Uterus (tissue), 4 donors: ENCODE data around the gene RRP1B. TPM values are rescaled to one million over a fixed set of nuclear protein-coding genes. Genes with fewer than 3 reads are reported as not detected.

ENCODE experiments used
- DNase-seq, 2 donors: peaks; one replicate each; pipeline ENCODE4 v3.0.0-alpha.2; 2019 to 2020
- H3K27ac ChIP-seq, 2 donors: fragments of 200-600 bp; sonication (generic); 1 replicate in 1 of 2; 2 replicates in 1 of 2; pipeline ENCODE4 v1.5.1; 2016 to 2018
- H3K27me3 ChIP-seq, 2 donors: fragments of 200-600 bp; sonication (generic); one replicate each; pipeline ENCODE4 v1.5.1; 2018 to 2019; ENCODE audit warnings: control low read depth in 1 of 2
- H3K36me3 ChIP-seq, 2 donors: fragments of 200-600 bp; sonication (generic); one replicate each; pipeline ENCODE4 v1.5.1; 2019; ENCODE audit warnings: control low read depth in 1 of 2
- H3K4me1 ChIP-seq, 2 donors: fragments of 200-600 bp; sonication (generic); one replicate each; pipeline ENCODE4 v1.5.1; 2018 to 2019; ENCODE audit warnings: control low read depth in 1 of 2
- H3K4me3 ChIP-seq, 2 donors: fragments of 200-600 bp; sonication (generic); 1 replicate in 1 of 2; 2 replicates in 1 of 2; pipeline ENCODE4 v1.5.1; 2018 to 2019; ENCODE audit warnings: mild to moderate bottlenecking in 1 of 2
- H3K9me3 ChIP-seq, 2 donors: fragments of 200-600 bp; sonication (generic); one replicate each; pipeline ENCODE4 v1.5.1; 2019; ENCODE audit warnings: control low read depth in 1 of 2
- CTCF ChIP-seq, 4 experiments: fragments of 200-600 bp in 2 of 4; fragments of 450-650 bp in 2 of 4; sonication (generic) in 2 of 4; IDR thresholded peaks; one replicate each; pipeline ENCODE4 v1.5.1; 2016 to 2019; ENCODE audit warnings: antibody characterized with exemption in 4 of 4, mild to moderate bottlenecking in 2 of 4, moderate library complexity in 1 of 4
- POLR2A ChIP-seq, 2 donors: fragments of 450-650 bp; IDR thresholded peaks; one replicate each; pipeline ENCODE4 v1.6.1; 2016; ENCODE audit warnings: antibody characterized with exemption in 2 of 2, mild to moderate bottlenecking in 1 of 2, moderate library complexity in 1 of 2
- intact Hi-C: fragments of 100-400 bp; cut with DNase I; formaldehyde crosslinking; loops from one replicate; pipeline ENCODE4 v1.15.1; 2023; ENCODE audit warnings: low total_unique reads
- total RNA-seq, 4 donors: library from RNA; depleted of rRNA in 3 of 4; stranded (reverse); fragments of >200 nt in 3 of 4; gene quantifications; one replicate each; pipeline versions ENCODE4 v1.1.0 to v1.2.4, GENCODE V29; 2014 to 2023
- donor health status: DM: yes; HTN: yes; CAD: no.

RRP1B gene
- total RNA-seq, 4 donors from 2014 or later = 9.7 to 28.1 (median 19.3) TPM

- H3K9me3 ChIP-seq = no peaks in the 10 kb centered on the region
- no peak for DNase-seq
- intact Hi-C loops = no loop called here
- H3K36me3 ChIP-seq = no peaks in the 10 kb centered on the region
- no peak overlapping the region for H3K4me3 ChIP-seq
- H3K4me1 ChIP-seq = no peaks in the 10 kb centered on the region
- H3K27ac ChIP-seq = no peak overlapping the region
- H3K27me3 ChIP-seq = no peaks in the 10 kb centered on the region
- TF ChIP-seq CTCF (IDR thresholded peaks at IDR 0.05) (no peak), POLR2A (IDR thresholded peaks at IDR 0.05) (no peak)
These were observed 16.2 kb upstream of the RRP1B start for GRCh38 chr21:43643193-43643592.

- Histone ChIP-seq H3K36me3 (no peaks in the 10 kb centered on the region), H3K9me3 (no peaks in the 10 kb centered on the region), H3K27me3 (no peaks in the 10 kb centered on the region), H3K27ac (no peak overlapping the region), H3K4me1 (no peaks in the 10 kb centered on the region), H3K4me3 (no peak overlapping the region)
- DNase-seq = no peak
- TF ChIP-seq CTCF (IDR thresholded peaks at IDR 0.05) = no peak
- intact Hi-C loops = no loop called here
These were observed 15.3 kb upstream of the RRP1B start for GRCh38 chr21:43644071-43644470.

- no peak for DNase-seq
- intact Hi-C loops = no loop called here
- no peak overlapping the region for H3K4me3 ChIP-seq
- H3K27ac ChIP-seq = no peak overlapping the region
- H3K9me3 ChIP-seq = no peaks in the 10 kb centered on the region
- H3K4me1 ChIP-seq = no peaks in the 10 kb centered on the region
- TF ChIP-seq CTCF (IDR thresholded peaks at IDR 0.05) = no peak
- no peak for TF ChIP-seq POLR2A (IDR thresholded peaks at IDR 0.05)
- H3K27me3 ChIP-seq = no peaks in the 10 kb centered on the region
- H3K36me3 ChIP-seq = no peaks in the 10 kb centered on the region
These were observed 14.8 kb upstream of the RRP1B start for GRCh38 chr21:43644609-43645008.

GRCh38 chr21:43645136-43645891 lies 14.0 kb upstream of the RRP1B start:
- no peaks in the 10 kb centered on the region for H3K27me3 ChIP-seq
- no peaks in the 10 kb centered on the region for H3K36me3 ChIP-seq
- no peaks in the 10 kb centered on the region for H3K9me3 ChIP-seq
- TF ChIP-seq POLR2A (IDR thresholded peaks at IDR 0.05) (no peak), CTCF (IDR thresholded peaks at IDR 0.05) (peak; percentile 54 to 73 (median 55))
- H3K27ac ChIP-seq = peak overlapping the region; percentile 42 to 59
- no peaks in the 10 kb centered on the region for H3K4me1 ChIP-seq
- no peak overlapping the region for H3K4me3 ChIP-seq
- peak; percentile 42 to 57 for DNase-seq
- intact Hi-C loops = no loop called here

GRCh38 chr21:43645976-43646375 lies 13.4 kb upstream of the RRP1B start:
- no peaks in the 10 kb centered on the region for H3K27me3 ChIP-seq
- peak overlapping the region; percentile 42 to 59 for H3K27ac ChIP-seq
- no peak for DNase-seq
- H3K4me1 ChIP-seq = no peaks in the 10 kb centered on the region
- no peaks in the 10 kb centered on the region for H3K9me3 ChIP-seq
- intact Hi-C loops = no loop called here
- TF ChIP-seq POLR2A (IDR thresholded peaks at IDR 0.05) (no peak), CTCF (IDR thresholded peaks at IDR 0.05) (no peak)
- no peaks in the 10 kb centered on the region for H3K36me3 ChIP-seq
- no peak overlapping the region for H3K4me3 ChIP-seq
